Erythroblast (primary cell): ENCODE measurements around the gene ISCA2.

Source experiments
- GATA1 ChIP-seq: IDR thresholded peaks from 2 replicates; pipeline ENCODE4 v1.6.1; 2011; ENCODE audit warnings: low read depth, mild to moderate bottlenecking, control low read depth, low read length, moderate library complexity
- POLR2A ChIP-seq: IDR thresholded peaks from 2 replicates; pipeline ENCODE4 v1.6.1; 2011; ENCODE audit warnings: mild to moderate bottlenecking, low read length

DNA sequence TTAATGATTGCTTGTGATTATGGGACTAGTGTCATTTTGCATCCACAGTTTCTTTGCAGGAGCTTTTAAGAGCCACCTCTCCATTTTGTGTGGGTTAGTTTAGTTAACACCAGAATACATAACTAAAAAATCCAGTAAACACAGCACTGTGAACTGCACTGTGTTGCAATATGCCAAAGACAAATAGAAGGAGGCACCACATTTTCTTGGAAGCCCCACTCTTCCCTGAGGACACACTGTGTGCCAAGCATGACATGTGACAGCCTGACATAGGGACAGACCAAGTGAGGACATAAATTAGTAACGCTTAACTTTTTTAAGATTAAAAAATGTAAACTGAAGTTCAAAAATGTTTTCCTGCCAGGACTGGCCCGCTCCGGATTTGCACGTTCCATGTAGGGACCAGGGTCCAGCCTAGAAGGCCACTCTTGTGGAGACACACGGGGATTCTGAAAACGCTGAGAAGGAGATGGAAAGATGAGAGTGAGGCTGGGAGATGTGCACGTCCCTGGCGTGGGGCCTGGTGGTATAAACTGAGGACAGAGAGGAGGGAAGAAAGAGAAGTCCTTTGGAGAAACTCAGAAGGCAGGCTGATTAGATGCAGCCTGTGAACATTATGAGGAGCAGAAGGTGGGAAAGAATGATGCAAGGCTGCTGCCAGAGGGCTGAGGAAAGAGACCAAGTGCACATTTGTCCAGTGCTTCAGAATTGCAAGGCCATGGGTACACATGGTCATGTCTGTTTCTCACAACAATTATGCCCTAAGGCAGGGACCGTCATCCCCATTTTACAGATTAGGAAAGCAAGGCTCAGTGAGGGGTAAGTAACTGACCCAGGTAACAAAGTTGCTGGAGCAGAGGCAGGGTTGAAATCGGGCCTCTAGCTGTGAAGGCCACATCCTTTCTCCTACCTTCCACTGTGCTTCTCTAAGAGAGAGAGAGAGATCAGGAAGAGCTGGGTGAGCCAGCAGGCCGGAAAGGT is 45.1 kb downstream of the ISCA2 start:
- TF ChIP-seq POLR2A (no peak), GATA1 (no peak)
